Measurements from ENCODE around the gene NCAPG.

NCAPG gene, protein sequence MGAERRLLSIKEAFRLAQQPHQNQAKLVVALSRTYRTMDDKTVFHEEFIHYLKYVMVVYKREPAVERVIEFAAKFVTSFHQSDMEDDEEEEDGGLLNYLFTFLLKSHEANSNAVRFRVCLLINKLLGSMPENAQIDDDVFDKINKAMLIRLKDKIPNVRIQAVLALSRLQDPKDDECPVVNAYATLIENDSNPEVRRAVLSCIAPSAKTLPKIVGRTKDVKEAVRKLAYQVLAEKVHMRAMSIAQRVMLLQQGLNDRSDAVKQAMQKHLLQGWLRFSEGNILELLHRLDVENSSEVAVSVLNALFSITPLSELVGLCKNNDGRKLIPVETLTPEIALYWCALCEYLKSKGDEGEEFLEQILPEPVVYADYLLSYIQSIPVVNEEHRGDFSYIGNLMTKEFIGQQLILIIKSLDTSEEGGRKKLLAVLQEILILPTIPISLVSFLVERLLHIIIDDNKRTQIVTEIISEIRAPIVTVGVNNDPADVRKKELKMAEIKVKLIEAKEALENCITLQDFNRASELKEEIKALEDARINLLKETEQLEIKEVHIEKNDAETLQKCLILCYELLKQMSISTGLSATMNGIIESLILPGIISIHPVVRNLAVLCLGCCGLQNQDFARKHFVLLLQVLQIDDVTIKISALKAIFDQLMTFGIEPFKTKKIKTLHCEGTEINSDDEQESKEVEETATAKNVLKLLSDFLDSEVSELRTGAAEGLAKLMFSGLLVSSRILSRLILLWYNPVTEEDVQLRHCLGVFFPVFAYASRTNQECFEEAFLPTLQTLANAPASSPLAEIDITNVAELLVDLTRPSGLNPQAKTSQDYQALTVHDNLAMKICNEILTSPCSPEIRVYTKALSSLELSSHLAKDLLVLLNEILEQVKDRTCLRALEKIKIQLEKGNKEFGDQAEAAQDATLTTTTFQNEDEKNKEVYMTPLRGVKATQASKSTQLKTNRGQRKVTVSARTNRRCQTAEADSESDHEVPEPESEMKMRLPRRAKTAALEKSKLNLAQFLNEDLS

DNA sequence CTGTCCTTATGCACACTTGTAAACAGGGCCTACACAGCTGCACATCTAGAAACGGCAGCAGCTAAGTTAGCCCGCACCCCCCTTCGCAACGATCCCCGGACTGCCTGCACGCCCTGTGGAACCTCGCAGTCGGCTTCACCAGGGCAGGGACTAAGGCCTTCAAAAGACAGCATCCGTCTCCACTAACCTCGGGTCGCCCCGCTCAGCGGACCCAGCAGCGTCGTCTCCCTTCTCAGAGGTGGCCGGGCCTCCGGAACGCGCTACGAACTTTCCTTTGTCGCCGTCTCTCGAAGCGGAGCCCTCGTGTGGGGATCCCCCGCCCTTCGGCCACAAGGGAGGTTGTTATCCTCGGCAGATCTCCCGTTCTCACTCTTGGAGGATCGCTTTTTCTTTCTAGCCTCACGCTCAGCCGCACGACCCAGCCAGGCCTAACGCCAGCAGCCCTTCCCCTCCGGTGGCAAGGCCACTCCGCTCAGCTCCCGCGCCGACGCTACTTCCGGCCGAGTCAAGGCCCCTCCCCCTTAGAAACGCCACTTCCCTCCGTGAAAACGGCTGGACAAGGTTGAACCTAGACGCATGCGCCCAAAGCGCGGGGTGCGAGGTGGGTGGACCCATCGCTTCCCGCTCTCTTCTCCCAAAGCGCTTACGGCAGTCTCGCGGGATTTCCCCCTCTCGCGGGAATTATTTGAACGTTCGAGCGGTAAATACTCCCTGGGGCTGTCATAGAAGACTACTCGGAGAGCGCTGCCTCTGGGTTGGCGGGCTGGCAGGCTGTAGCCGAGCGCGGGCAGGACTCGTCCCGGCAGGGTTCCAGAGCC is at the start of gene NCAPG, which contains the start of gene DCAF16:
NCAPG (plus strand) TSS at position 720 of the 818 bp plus-strand sequence. CDS start 99 bp downstream, outside the sequence.
DCAF16 (minus strand) TSS at position 498 of the 818 bp plus-strand sequence. CDS start 6,616 bp downstream, outside the sequence.
- peak; percentile 97 for DNase-seq (ENCODE audit: low spot score)

DNA sequence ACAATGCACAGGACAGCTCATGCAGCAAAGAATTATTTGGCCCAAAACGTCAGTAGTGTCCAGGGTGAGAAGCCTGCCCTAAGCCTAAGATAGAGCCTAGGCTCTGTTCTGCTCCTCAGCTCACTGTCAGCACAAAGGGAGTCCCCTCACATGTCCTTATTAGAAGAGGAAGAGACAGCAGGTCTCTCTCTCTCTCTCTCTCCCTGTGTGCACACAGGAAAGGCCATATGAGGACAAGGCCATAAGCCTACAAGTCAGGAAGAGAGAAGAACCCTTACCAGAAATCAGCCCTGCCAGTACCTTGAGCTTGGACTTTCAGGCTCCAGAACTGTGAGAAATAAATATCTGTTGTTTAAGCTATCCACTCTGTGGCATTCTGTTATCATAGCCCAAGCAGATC is 49.7 kb upstream of the NCAPG start:
- no peak for DNase-seq (ENCODE audit: low spot score)

GRCh38 chr4:17762726-17763125 is 48.1 kb upstream of the NCAPG start:
- no peak for DNase-seq (ENCODE audit: low spot score)

DNA sequence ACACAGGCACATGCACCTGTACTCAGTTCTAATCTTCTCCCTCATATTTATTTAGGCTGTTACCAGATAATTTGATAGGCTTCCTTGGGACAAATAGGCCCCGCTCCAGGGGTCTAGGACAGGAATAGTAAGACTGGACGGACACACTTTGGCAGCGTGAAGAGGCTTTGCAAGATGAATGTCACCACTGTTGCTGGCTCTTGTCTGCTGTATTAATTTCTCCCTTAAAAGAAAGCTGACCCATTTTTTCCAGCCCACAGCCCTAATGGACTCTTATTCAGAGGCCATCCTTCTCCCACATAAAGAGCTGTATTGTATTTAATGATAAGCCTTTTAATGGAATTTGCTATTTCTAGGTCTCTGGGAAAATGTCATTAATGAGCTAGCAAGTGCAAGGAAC is 47.4 kb upstream of the NCAPG start:
- no peak for DNase-seq (ENCODE audit: low spot score)

- DNase-seq (ENCODE audit: low spot score) = no peak
Observed at GRCh38 chr4:17763931-17764330, 46.8 kb upstream of the NCAPG start.

GRCh38 chr4:17765514-17766286 is 45.1 kb upstream of the NCAPG start:
- DNase-seq (ENCODE audit: low spot score) = no peak

GRCh38 chr4:17766826-17767458 is 43.8 kb upstream of the NCAPG start:
- DNase-seq (ENCODE audit: low spot score) = no peak

GRCh38 chr4:17769406-17770174 is 41.2 kb upstream of the NCAPG start:
- DNase-seq (ENCODE audit: low spot score) = no peak

GRCh38 chr4:17770845-17771244 is 39.9 kb upstream of the NCAPG start:
- DNase-seq (ENCODE audit: low spot score) = no peak

GRCh38 chr4:17771284-17771908 is 39.4 kb upstream of the NCAPG start:
- no peak for DNase-seq (ENCODE audit: low spot score)

- no peak for DNase-seq (ENCODE audit: low spot score)
Observed at GRCh38 chr4:17773135-17773698, 37.6 kb upstream of the NCAPG start.

GRCh38 chr4:17778431-17778830 is 32.3 kb upstream of the NCAPG start:
- DNase-seq (ENCODE audit: low spot score) = no peak

DNA sequence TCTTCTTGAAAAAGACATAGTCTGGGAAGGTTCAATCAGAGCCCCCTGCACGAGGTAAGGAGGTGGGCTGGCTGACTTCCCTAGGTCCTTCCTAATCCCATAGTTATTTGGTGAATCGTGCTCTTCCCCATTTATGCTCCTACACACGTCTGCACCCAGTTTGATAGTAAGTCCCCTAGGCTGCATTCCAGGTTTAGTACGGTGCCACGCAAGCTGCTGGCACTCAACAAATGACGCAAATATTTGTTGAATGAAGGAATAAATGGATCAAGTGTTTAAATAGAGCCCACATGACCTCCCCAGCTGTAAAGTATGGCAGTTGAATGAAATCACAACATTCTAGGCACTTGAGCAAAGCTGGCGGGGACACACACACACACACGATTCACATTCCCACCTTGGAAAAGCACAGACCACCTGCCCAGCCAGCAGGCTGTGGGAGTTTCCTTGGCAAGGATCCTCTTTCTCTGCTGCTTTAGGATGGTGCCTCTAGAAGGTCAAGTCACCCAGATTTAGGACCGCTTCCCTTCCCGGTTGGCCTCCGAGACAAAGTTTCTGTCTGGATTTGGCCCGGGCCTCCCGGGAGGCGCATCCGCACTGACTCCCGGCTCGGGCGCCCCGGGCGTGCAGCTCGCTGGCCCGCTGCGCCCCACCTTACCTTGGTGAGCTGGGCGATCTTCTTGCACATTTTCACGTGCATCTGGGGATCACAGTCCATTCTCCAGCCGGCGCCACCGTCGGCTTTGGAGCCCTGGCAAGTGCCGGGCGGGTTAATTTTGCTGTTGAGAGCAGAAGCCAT is 30.1 kb upstream of the NCAPG start:
- no peak for DNase-seq (ENCODE audit: low spot score)

DNA sequence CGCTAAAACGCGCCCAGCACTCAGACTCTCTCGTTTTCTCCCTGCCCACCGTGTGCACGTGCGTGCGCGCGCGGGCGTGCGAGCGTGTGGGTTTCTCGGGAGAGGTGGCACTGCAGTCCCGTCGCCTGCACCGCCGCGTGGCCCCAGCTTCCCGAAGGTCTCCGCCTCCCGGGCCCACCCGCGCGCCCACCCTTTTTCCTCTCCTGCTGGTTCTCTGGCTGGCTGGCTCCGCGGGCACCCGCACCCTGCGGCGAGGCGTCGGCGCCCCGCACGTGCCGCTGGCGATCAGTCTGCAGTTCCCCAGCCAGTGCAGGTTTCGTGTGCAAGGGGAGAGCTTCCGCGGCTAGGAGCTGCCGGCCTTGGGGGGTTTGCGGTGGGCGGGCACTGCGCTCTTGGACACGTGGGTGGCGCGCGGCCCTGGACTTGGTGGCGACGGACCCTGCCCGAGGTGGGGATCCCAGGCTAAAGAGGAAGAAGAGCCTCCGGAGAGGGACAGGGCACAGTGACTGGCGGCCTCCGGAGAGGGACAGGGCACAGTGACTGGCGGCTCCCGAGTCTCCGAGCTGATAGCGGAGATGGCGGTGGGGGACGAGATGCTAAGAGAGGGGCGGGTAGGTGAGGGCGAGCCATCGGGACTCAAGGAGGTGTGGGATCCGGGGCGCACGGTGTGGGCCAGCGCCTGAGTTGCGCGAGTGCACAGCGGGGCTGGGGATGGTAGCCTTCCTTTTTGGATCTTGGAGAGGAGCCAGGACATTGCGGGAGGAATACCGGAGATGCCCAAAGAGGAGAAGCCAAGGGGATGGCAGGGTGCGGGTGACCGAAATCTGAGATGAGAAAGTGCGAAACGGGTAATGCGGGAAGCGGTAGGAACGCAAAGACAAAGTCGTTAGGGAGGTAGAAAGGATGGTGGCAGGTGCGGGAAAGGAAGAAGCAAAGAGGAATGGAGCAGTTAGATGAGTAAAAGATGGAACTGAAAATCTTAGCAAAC is 29.2 kb upstream of the NCAPG start, which contains the start of gene FAM184B:
FAM184B (minus strand) TSS at position 322 of the 988 bp plus-strand sequence. CDS start 322 bp downstream, outside the sequence.
- no peak for DNase-seq (ENCODE audit: low spot score)

GRCh38 chr4:17785858-17786257 is 24.9 kb upstream of the NCAPG start:
- no peak for DNase-seq (ENCODE audit: low spot score)

GRCh38 chr4:17786567-17786966 is 24.2 kb upstream of the NCAPG start:
- DNase-seq (ENCODE audit: low spot score) = no peak

- DNase-seq (ENCODE audit: low spot score) = no peak
Observed at GRCh38 chr4:17787315-17787714, 23.5 kb upstream of the NCAPG start.

Measured in D341Med (cell line).